ENCODE measurements around the gene PCDH19. TPM values are rescaled to one million over a fixed set of nuclear protein-coding genes. Genes with fewer than 3 reads are reported as not detected.

Gene PCDH19
- polyA plus RNA-seq, 1 of the 3 experiments (the other 2 are of a cell fraction) = under 0.01 TPM

DNA sequence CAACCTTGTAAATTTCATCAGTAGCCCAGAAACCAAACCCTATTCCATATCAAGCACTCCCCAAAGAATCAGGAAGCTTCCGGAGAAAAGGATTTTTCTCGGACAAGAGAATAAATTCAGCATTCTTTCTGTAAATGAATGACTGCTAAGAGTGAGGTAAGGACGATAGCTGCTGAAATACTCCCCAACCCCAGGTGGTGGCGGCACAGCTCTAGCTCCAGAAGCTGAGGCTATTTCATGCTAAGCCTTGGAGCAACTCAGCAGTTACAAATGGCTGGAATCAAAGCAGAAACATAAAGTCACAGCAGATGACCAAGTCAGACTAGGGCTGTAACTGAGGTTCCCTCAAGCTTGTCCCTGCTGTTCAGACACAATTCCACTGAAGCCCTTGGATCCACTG lies 13.9 kb upstream of the PCDH19 start:
- H3K9ac ChIP-seq = no peak overlapping the region
- H3K36me3 ChIP-seq (replicated peaks in 1 of 2; ENCODE audit: control insufficient read depth in 1 of 2, insufficient read depth in 2 of 2, low read length in 1 of 2) = no peaks in the 10 kb centered on the region
- H3K27me3 ChIP-seq (ENCODE audit: insufficient read depth) = no peaks in the 10 kb centered on the region; the same call in 1 of the 2 replicates
- H3K27ac ChIP-seq (ENCODE audit: low read depth in 2 of 2, low read length in 1 of 2) = no peak overlapping the region
- no peak for DNase-seq
- H3K4me2 ChIP-seq = no peak overlapping the region
- H2AFZ ChIP-seq (ENCODE audit: low read depth) = no peak overlapping the region
- H3K4me3 ChIP-seq (ENCODE audit: low read depth in 2 of 2, low read length in 1 of 2) = no peak overlapping the region
- H4K20me1 ChIP-seq (ENCODE audit: insufficient read depth) = no peaks in the 10 kb centered on the region
- TF ChIP-seq TCF12 (IDR thresholded peaks at IDR 0.05) = no peak
- TF ChIP-seq, protein P1, sequence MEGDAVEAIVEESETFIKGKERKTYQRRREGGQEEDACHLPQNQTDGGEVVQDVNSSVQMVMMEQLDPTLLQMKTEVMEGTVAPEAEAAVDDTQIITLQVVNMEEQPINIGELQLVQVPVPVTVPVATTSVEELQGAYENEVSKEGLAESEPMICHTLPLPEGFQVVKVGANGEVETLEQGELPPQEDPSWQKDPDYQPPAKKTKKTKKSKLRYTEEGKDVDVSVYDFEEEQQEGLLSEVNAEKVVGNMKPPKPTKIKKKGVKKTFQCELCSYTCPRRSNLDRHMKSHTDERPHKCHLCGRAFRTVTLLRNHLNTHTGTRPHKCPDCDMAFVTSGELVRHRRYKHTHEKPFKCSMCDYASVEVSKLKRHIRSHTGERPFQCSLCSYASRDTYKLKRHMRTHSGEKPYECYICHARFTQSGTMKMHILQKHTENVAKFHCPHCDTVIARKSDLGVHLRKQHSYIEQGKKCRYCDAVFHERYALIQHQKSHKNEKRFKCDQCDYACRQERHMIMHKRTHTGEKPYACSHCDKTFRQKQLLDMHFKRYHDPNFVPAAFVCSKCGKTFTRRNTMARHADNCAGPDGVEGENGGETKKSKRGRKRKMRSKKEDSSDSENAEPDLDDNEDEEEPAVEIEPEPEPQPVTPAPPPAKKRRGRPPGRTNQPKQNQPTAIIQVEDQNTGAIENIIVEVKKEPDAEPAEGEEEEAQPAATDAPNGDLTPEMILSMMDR (IDR thresholded peaks at IDR 0.05) = peak; percentile 32
- CTCF ChIA-PET = interaction anchor here (0.5 to 4.3 kb wide), 2 partner anchors 11 to 31 kb away, joined by 5 to 13 read pairs; no protein-coding TSS in a partner anchor
- no peaks in the 10 kb centered on the region for H3F3A ChIP-seq (replicated peaks; ENCODE audit: insufficient read depth)
- H3K79me2 ChIP-seq (ENCODE audit: insufficient read depth) = no peaks in the 10 kb centered on the region
- H3K9me2 ChIP-seq = no peaks in the 10 kb centered on the region
- WGBS (ENCODE audit: low lambda C conversion rate) = 7% methylated on average over 4 of the region's 4 CpGs
- H3K4me1 ChIP-seq (ENCODE audit: control insufficient read depth in 1 of 2, insufficient read depth in 2 of 2, low read depth in 1 of 2, low read length in 1 of 2) = no peaks in the 10 kb centered on the region
- POLR2A ChIA-PET = no interaction called here
- no peaks in the 10 kb centered on the region for H3K9me3 ChIP-seq

DNA sequence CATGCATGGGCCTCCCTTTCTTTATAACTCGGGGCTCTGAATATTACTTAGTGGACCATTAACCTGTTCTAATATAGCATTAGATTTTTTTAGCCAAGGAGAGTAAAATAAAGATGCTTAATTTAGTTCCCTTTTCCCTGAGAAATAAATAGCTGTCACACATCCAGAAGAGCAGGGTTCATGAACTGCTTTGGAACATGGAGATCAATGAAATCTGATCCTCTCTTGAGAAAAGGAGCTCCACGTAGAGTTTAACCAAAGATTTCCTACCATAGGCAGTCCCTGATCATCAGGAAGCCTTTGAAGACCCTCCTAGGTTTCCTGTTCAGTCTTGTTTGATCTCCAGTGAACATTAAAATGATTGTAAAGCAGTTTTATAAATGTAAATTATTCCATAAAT lies 8.5 kb upstream of the PCDH19 start:
- WGBS (ENCODE audit: low lambda C conversion rate) = 0% methylated on average over 2 of the region's 2 CpGs
- Histone ChIP-seq H3K27ac (ENCODE audit: low read depth in 2 of 2, low read length in 1 of 2) (no peak overlapping the region), H3K27me3 (ENCODE audit: insufficient read depth) (peaks cover 18% of the 10 kb centered on the region; the same call in 1 of the 2 replicates), H3K9me2 (no peaks in the 10 kb centered on the region), H4K20me1 (ENCODE audit: insufficient read depth) (no peaks in the 10 kb centered on the region), H3K9ac (no peak overlapping the region), H2AFZ (ENCODE audit: low read depth) (no peak overlapping the region), H3K36me3 (replicated peaks in 1 of 2; ENCODE audit: control insufficient read depth in 1 of 2, insufficient read depth in 2 of 2, low read length in 1 of 2) (no peaks in the 10 kb centered on the region), H3K79me2 (ENCODE audit: insufficient read depth) (no peaks in the 10 kb centered on the region), H3F3A (replicated peaks; ENCODE audit: insufficient read depth) (no peaks in the 10 kb centered on the region), H3K4me3 (ENCODE audit: low read depth in 2 of 2, low read length in 1 of 2) (no peak overlapping the region), H3K4me2 (no peak overlapping the region), H3K4me1 (ENCODE audit: control insufficient read depth in 1 of 2, insufficient read depth in 2 of 2, low read depth in 1 of 2, low read length in 1 of 2) (no peaks in the 10 kb centered on the region), H3K9me3 (no peaks in the 10 kb centered on the region)
- POLR2A ChIA-PET = no interaction called here
- CTCF ChIA-PET = no interaction called here
- TF ChIP-seq JUND (IDR thresholded peaks at IDR 0.05) = no peak
- TF ChIP-seq, protein P1 (IDR thresholded peaks at IDR 0.05) = no peak
- no peak for TF ChIP-seq RXRA (IDR thresholded peaks at IDR 0.05; ENCODE audit: borderline replicate concordance, low read depth)
- no peak for TF ChIP-seq GABPA (IDR thresholded peaks at IDR 0.05; ENCODE audit: low read depth)
- no peak for TF ChIP-seq POLR2AphosphoS5 (IDR thresholded peaks at IDR 0.05; ENCODE audit: low read depth, low read length)
- no peak for TF ChIP-seq MXI1 (IDR thresholded peaks at IDR 0.05; ENCODE audit: low read depth, low read length)
- TF ChIP-seq NFIC (IDR thresholded peaks at IDR 0.05; ENCODE audit: borderline replicate concordance) = no peak
- no peak for TF ChIP-seq RFX5 (IDR thresholded peaks at IDR 0.05; ENCODE audit: low read length)
- TF ChIP-seq SMC3 (IDR thresholded peaks at IDR 0.05; ENCODE audit: low read depth, low read length) = no peak
- TF ChIP-seq RCOR1 (IDR thresholded peaks at IDR 0.05; ENCODE audit: low read length) = no peak
- no peak for TF ChIP-seq YY1 (IDR thresholded peaks at IDR 0.05; ENCODE audit: low read depth)
- no peak for TF ChIP-seq TEAD4 (IDR thresholded peaks at IDR 0.05; ENCODE audit: borderline replicate concordance, insufficient read depth)
- TF ChIP-seq CHD2 (IDR thresholded peaks at IDR 0.05; ENCODE audit: low read length, partially characterized antibody) = no peak
- DNase-seq = no peak
